Astrocyte (in vitro differentiated cells and primary cell): ENCODE results near the gene CDH1. TPM values are rescaled to one million over a fixed set of nuclear protein-coding genes. Genes with fewer than 3 reads are reported as not detected.

ENCODE experiments used
- DNase-seq: peaks from one replicate; pipeline ENCODE4 v3.0.0-alpha.2; 2010; ENCODE audit warnings: low read depth
- FAIRE-seq: peaks from 2 replicates; lab custom pipeline; 2011; peaks lifted over from hg19 to GRCh38; lab: Jason Lieb, UNC
- H2AFZ ChIP-seq: 2 replicates; pipeline ENCODE4 v1.6.0; 2012; ENCODE audit warnings: low read depth, low read length, inconsistent platforms
- H3K27ac ChIP-seq: 2 replicates; pipeline ENCODE4 v1.5.1; 2011; ENCODE audit warnings: low read depth, low read length, inconsistent platforms
- H3K27me3 ChIP-seq: 2 replicates; pipeline ENCODE4 v1.6.0; 2011; ENCODE audit warnings: low read length, inconsistent platforms; ENCODE audit not compliant: insufficient read depth
- H3K36me3 ChIP-seq: 2 replicates; pipeline ENCODE4 v1.5.1; 2011; ENCODE audit warnings: low read length, inconsistent platforms; ENCODE audit not compliant: insufficient read depth
- H3K4me1 ChIP-seq: 2 replicates; pipeline ENCODE4 v1.5.1; 2011; ENCODE audit warnings: low read length, inconsistent platforms; ENCODE audit not compliant: insufficient read depth
- H3K4me2 ChIP-seq: 2 replicates; pipeline ENCODE4 v1.6.0; 2012; ENCODE audit warnings: low read length, inconsistent platforms
- H3K4me3 ChIP-seq: 2 replicates; pipeline ENCODE4 v1.5.1; 2011; ENCODE audit warnings: low read depth, mild to moderate bottlenecking, low read length, inconsistent platforms; ENCODE audit not compliant: insufficient read depth
- H3K79me2 ChIP-seq: 2 replicates; pipeline ENCODE4 v1.6.0; 2012; ENCODE audit warnings: mild to moderate bottlenecking, low read length, inconsistent platforms; ENCODE audit not compliant: insufficient read depth
- H3K9ac ChIP-seq: 2 replicates; pipeline ENCODE4 v1.6.0; 2012; ENCODE audit warnings: mild to moderate bottlenecking, low read length, inconsistent platforms
- H3K9me3 ChIP-seq: 2 replicates; pipeline ENCODE4 v1.5.1; 2012; ENCODE audit warnings: low read depth, mild to moderate bottlenecking, low read length, inconsistent platforms; ENCODE audit not compliant: insufficient read depth
- H4K20me1 ChIP-seq: 2 replicates; pipeline ENCODE4 v1.6.0; 2012; ENCODE audit warnings: low read length, inconsistent platforms; ENCODE audit not compliant: insufficient read depth
- H3K27ac Mint-ChIP-seq: one replicate; pipeline ENCODE4 v1.8.0; 2021; ENCODE audit warnings: mild to moderate bottlenecking, mixed read lengths; ENCODE audit not compliant: unreplicated experiment
- H3K27me3 Mint-ChIP-seq: one replicate; pipeline ENCODE4 v1.8.0; 2021; ENCODE audit warnings: low read depth, mixed read lengths; ENCODE audit not compliant: unreplicated experiment
- H3K36me3 Mint-ChIP-seq: one replicate; pipeline ENCODE4 v1.8.0; 2021; ENCODE audit warnings: low read depth, mixed read lengths; ENCODE audit not compliant: unreplicated experiment
- H3K4me1 Mint-ChIP-seq: one replicate; pipeline ENCODE4 v1.8.0; 2021; ENCODE audit warnings: low read depth, mixed read lengths; ENCODE audit not compliant: unreplicated experiment
- H3K4me3 Mint-ChIP-seq: one replicate; pipeline ENCODE4 v1.8.0; 2021; ENCODE audit warnings: mild to moderate bottlenecking, moderate library complexity, mixed read lengths; ENCODE audit not compliant: unreplicated experiment
- H3K9me3 Mint-ChIP-seq: one replicate; pipeline ENCODE4 v1.8.0; 2021; ENCODE audit warnings: mild to moderate bottlenecking, mixed read lengths; ENCODE audit not compliant: unreplicated experiment
- CTCF ChIP-seq: IDR thresholded peaks from 2 replicates; pipeline ENCODE4 v1.5.1; 2011; ENCODE audit warnings: low read depth, mild to moderate bottlenecking, inconsistent platforms, low read length, moderate library complexity; ENCODE audit not compliant: insufficient read depth
- EZH2 ChIP-seq: IDR thresholded peaks from 2 replicates; pipeline ENCODE4 v1.6.1; 2012; ENCODE audit warnings: mild to moderate bottlenecking, low read length, inconsistent platforms; ENCODE audit not compliant: insufficient read depth
- total RNA-seq: library from RNA; stranded (reverse); gene quantifications from 2 replicates; pipeline ENCODE4 v1.2.1, GENCODE V29; 2021

The CDH1 gene
- total RNA-seq, 1 donor from 2014 or later, result 23.8 TPM

- Histone ChIP-seq H3K4me2 (no peak overlapping the region), H3K27ac (no peak overlapping the region), H3K36me3 (no peaks in the 10 kb centered on the region), H3K9me3 (no peaks in the 10 kb centered on the region), H3K27me3 (peaks cover 11% of the 10 kb centered on the region), H3K4me3 (no peak overlapping the region), H3K4me1 (no peaks in the 10 kb centered on the region), H3K79me2 (no peaks in the 10 kb centered on the region), H3K9ac (no peak overlapping the region), H4K20me1 (no peaks in the 10 kb centered on the region), H2AFZ (no peak overlapping the region)
- peaks cover 11% of the 10 kb centered on the region for H3K4me1 Mint-ChIP-seq
- H3K9me3 Mint-ChIP-seq, result no peaks in the 10 kb centered on the region
- DNase-seq (no peak), FAIRE-seq (no peak)
- H3K27ac Mint-ChIP-seq, result no peak overlapping the region
- H3K27me3 Mint-ChIP-seq, result peaks cover 9% of the 10 kb centered on the region
- no peak overlapping the region for H3K4me3 Mint-ChIP-seq
- TF ChIP-seq EZH2 (no peak), CTCF (no peak)
- H3K36me3 Mint-ChIP-seq, result no peaks in the 10 kb centered on the region
Measured at GRCh38 chr16:68752602-68753001, 15.5 kb downstream of the CDH1 start.

- Histone ChIP-seq H3K4me1 (no peaks in the 10 kb centered on the region), H2AFZ (no peak overlapping the region), H3K36me3 (no peaks in the 10 kb centered on the region), H3K27ac (no peak overlapping the region), H3K9me3 (no peaks in the 10 kb centered on the region), H3K9ac (no peak overlapping the region), H3K27me3 (peaks cover 8% of the 10 kb centered on the region), H3K4me2 (no peak overlapping the region), H3K4me3 (no peak overlapping the region), H4K20me1 (no peaks in the 10 kb centered on the region), H3K79me2 (no peaks in the 10 kb centered on the region)
- DNase-seq (no peak), FAIRE-seq (no peak)
- Mint-ChIP-seq H3K9me3 (no peaks in the 10 kb centered on the region), H3K27ac (no peak overlapping the region), H3K36me3 (no peaks in the 10 kb centered on the region), H3K4me1 (peaks cover 11% of the 10 kb centered on the region), H3K27me3 (peaks cover 4% of the 10 kb centered on the region), H3K4me3 (no peak overlapping the region)
- TF ChIP-seq CTCF (no peak), EZH2 (no peak)
Measured at GRCh38 chr16:68754084-68754792, 17.1 kb downstream of the CDH1 start.

GRCh38 chr16:68756239-68756915 is 19.3 kb downstream of the CDH1 start:
- FAIRE-seq, result no peak
- Histone ChIP-seq H3K4me2 (no peak overlapping the region), H3K9ac (no peak overlapping the region), H2AFZ (no peak overlapping the region), H3K4me3 (no peak overlapping the region), H3K79me2 (no peaks in the 10 kb centered on the region), H3K4me1 (peaks cover 10% of the 10 kb centered on the region), H4K20me1 (no peaks in the 10 kb centered on the region), H3K27ac (no peak overlapping the region), H3K27me3 (peaks cover 5% of the 10 kb centered on the region), H3K9me3 (no peaks in the 10 kb centered on the region), H3K36me3 (no peaks in the 10 kb centered on the region)
- no peaks in the 10 kb centered on the region for H3K36me3 Mint-ChIP-seq
- H3K9me3 Mint-ChIP-seq, result no peaks in the 10 kb centered on the region
- no peak overlapping the region for H3K27ac Mint-ChIP-seq
- peaks cover 18% of the 10 kb centered on the region for H3K4me1 Mint-ChIP-seq
- no peak overlapping the region for H3K4me3 Mint-ChIP-seq
- peaks cover 2% of the 10 kb centered on the region for H3K27me3 Mint-ChIP-seq
- no peak for DNase-seq
- TF ChIP-seq EZH2 (no peak), CTCF (no peak)
